GM19395 (cell line): ENCODE results near the gene LRRC71.
"Not testable (repeated sequence)": the region's sequence is repeated elsewhere in the genome, so short reads cannot be mapped to it uniquely, and the experiment has no call there.

Experiments
- ATAC-seq: cut with Tn5 transposase; IDR thresholded peaks from one replicate; pipeline ENCODE4 v1.9.1; 2021; ENCODE audit warnings: mild to moderate bottlenecking, moderate library complexity; ENCODE audit not compliant: unreplicated experiment

LRRC71 gene

GRCh38 chr1:156926695-156927094, 6.3 kb downstream of the LRRC71 start:
- ATAC-seq, result not testable (repeated sequence)

GRCh38 chr1:156927215-156928042, 7.0 kb downstream of the LRRC71 start:
- no peak for ATAC-seq

GRCh38 chr1:156928043-156928602, 7.7 kb downstream of the LRRC71 start:
- no peak for ATAC-seq

GRCh38 chr1:156929596-156930238, 9.3 kb downstream of the LRRC71 start:
- ATAC-seq, result no peak

- ATAC-seq, result no peak
These were observed 10.1 kb downstream of the LRRC71 start for GRCh38 chr1:156930483-156930882.

- ATAC-seq, result no peak
These were observed 10.9 kb downstream of the LRRC71 start for GRCh38 chr1:156931211-156931952.

GRCh38 chr1:156931974-156932710, 11.7 kb downstream of the LRRC71 start:
- ATAC-seq, result no peak

GRCh38 chr1:156933136-156933535, 12.7 kb downstream of the LRRC71 start:
- no peak for ATAC-seq

GRCh38 chr1:156935505-156936128, 15.2 kb downstream of the LRRC71 start:
- ATAC-seq, result no peak

GRCh38 chr1:156936191-156936590, 15.8 kb downstream of the LRRC71 start:
- no peak for ATAC-seq

GRCh38 chr1:156936721-156937220, 16.3 kb downstream of the LRRC71 start:
- ATAC-seq, result no peak

- ATAC-seq, result no peak
These were observed 17.5 kb downstream of the LRRC71 start for GRCh38 chr1:156937883-156938282.

GRCh38 chr1:156938813-156939212, 18.4 kb downstream of the LRRC71 start:
- ATAC-seq, result no peak

- ATAC-seq, result no peak
These were observed 19.4 kb downstream of the LRRC71 start for GRCh38 chr1:156939786-156940334.

- no peak for ATAC-seq
These were observed 21.2 kb downstream of the LRRC71 start for GRCh38 chr1:156941675-156942074.

GRCh38 chr1:156942176-156942575, 21.7 kb downstream of the LRRC71 start:
- ATAC-seq, result no peak

- no peak for ATAC-seq
These were observed 22.1 kb downstream of the LRRC71 start for GRCh38 chr1:156942576-156942975.

- ATAC-seq, result no peak
These were observed 23.3 kb downstream of the LRRC71 start for GRCh38 chr1:156943756-156944155.

- no peak for ATAC-seq
These were observed 23.8 kb downstream of the LRRC71 start for GRCh38 chr1:156944268-156944667.

GRCh38 chr1:156944848-156945247, 24.4 kb downstream of the LRRC71 start:
- no peak for ATAC-seq
